GM18867 (cell line): ENCODE results near the gene TGFA.

ENCODE experiments used
- ATAC-seq: cut with Tn5 transposase; IDR thresholded peaks from one replicate; pipeline ENCODE4 v1.9.1; 2021; ENCODE audit warnings: mild to moderate bottlenecking, moderate library complexity; ENCODE audit not compliant: unreplicated experiment

TGFA gene

DNA sequence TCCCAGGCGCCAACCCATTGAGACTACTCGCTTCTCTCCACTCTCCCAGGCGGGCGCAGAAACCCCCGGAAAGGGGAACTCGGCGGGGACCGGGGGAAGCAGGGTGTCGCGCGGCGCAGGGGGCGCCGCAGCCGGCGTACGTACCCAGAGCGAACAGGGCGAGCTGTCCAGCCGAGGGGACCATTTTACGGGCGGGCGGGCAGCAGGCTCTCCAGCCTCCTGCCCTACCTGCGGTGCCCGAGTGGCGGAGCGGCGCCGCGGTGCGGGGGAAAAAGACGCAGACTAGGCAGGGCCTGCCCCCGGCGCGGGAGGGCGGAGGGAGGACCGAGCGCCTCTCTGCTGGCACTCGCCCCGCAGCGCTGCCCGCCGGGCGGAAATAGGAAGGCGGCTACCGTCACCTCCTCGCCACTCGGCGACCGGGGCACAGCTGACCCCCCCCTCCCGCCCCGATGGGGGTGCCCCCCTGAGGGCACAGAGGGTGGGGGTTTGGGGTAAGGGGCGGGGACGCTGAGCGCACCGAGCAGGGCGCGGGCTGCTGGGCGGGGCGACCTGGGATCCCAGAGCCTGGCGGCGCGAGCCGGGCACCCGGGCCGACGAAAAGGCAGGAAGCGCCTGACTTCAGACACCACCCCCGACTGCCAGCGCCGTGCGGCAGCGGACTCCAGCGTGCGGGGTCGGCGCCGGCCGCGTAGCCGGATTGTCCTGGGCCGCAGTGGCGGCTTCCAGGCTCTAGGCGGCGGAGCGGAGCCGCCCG is at the start of gene TGFA:
Gene TGFA (minus strand): TSS at position 243 of the 754 bp plus-strand sequence. CDS start 59 bp downstream, at position 184.
- peak; percentile 80 for ATAC-seq

DNA sequence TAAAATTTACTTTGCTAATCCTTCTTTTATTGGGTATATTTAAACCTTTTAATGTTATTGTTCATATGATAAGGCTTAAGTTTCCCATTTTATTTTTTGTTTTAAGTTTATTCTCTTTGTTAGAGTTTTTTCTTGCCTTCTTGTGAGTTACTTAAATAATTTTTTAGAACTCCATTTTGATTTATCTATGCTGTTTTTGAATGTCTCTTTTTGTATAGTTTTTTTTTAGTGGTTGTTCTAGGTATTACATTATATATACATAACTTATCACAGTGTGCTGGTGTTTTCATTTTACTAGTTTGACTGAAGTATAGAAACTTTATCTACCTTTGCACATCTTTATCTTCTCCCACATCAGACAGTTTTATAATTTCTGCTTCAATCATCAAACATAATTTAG is 49.4 kb upstream of the TGFA start:
- no peak for ATAC-seq

DNA sequence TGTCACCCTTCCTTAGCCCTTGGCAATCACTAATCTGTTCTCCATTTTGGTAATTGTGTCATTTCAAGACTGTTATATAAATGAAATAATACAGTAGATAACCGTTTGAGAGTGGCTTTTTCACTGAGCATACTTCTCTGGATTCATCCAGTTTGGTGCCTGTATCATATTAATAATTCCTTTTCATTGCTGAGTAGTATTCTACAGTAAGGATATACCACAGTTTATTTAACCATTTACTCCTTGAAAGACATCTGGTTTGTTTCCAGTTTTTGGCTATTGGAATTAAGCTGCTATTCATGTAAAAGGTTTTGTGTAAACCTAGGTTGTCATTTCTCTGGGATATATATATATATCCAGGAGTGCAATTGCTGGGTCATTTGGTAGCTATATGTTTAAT is 44.6 kb upstream of the TGFA start:
- ATAC-seq = no peak

DNA sequence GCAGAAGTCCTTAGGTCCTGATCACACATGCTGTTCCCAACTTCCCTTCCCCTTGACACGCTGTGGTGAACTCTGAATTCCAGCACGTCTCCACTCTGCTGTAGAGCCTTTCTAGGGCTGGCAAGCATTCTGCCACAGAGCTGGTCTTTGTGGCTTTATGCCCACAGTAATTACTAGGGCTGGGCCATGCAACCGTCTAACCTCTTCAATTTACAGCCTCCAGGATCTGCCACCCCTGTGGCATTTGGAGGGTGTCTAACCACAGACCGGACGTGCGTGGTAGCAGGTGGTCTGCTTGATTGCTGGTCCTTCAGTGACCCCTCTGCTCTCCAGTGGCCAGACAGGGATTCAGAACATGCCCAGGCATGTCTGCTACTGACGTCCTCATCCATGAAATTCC is 43.1 kb upstream of the TGFA start:
- ATAC-seq = no peak

DNA sequence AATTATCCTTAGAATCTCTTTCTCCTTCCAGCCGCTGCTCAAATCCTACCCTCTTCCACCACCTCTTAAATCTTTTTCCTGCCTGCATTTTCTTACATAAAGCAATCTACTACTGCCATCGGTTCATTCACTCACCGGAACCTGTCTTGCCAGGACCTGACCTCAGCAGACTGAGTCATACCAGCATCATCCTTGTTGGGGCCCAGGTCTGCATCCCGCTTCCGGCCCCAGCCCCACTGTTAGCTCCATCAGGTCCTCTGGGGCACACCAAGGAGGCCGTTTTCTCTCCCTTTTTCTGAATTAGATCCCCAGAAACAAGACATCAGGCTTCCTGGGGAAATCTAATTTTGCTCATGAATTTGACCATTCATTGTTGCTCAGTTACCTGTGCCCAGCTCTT is 42.7 kb upstream of the TGFA start:
- ATAC-seq = no peak

DNA sequence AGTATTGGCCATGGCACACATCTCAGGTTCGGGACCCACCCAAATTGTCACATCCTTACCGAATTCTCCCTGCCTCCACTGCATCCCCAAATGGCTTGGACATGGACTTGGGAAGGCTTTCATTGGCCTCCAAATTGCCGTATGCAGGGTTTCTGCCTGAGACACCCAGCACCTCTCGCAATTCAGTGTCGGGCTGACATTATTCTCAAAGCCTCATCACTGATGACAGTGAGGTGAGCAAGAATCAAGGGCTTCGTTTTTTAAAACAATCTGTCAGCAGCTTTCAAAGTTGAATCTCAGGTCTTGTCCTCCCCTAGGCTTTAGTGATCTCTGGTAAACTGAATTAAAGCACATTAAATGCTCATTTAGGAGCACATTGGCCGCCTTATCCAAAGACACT is 29.5 kb upstream of the TGFA start:
- ATAC-seq = no peak

DNA sequence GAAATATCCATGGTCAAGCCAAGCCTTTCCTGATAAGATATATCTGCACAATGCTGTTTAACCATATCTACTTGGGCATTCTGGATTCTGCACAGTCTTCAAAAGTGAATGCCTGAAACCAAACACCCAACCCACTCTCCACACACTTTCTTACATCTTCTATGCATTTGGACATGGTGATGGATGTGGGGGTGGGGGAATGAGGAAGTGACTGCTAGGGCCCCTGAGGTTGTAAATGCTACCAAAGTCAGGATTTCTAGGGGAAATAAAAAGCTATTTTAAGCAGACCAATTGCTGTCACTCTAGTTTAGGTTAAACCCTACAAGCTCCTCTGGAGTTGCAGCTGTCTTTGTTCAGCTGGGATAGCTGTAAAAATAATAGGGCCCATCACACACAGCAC is 26.7 kb upstream of the TGFA start:
- no peak for ATAC-seq

DNA sequence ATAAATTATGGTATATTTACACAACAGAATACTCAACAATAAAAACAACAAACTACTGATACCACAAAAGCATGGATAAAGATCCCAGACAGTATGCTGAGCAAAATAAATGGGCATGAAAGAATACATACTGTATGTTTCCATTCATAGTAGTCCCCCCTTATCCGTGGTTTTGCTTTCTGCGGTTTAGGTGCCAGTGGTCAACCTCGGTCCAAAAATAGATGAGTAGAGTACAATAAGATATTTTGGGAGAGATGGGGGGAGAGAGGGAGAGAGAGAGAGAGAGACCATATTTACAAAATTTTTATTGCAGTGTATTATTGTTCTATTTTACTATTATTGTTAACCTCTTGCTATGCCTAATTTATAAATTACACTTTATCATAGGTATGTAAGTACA is 21.0 kb upstream of the TGFA start:
- no peak for ATAC-seq

DNA sequence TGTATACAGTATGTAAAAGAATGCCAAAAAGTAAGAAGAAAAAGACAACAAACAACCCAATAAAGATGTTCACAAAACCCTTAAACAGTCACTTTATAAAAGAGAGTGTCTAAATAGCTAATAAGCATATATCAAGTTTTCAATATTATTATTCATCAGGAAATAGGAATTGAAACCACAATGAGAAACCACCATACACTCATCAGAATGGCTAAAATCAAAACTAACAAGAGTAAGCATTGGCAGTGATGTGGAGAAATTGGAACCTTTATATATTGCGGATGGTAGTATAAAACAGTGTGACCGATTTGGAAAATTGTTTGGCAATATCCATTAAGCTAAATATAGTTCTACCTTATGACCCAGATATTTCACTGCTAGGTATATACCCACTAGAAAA is 20.5 kb upstream of the TGFA start:
- no peak for ATAC-seq

DNA sequence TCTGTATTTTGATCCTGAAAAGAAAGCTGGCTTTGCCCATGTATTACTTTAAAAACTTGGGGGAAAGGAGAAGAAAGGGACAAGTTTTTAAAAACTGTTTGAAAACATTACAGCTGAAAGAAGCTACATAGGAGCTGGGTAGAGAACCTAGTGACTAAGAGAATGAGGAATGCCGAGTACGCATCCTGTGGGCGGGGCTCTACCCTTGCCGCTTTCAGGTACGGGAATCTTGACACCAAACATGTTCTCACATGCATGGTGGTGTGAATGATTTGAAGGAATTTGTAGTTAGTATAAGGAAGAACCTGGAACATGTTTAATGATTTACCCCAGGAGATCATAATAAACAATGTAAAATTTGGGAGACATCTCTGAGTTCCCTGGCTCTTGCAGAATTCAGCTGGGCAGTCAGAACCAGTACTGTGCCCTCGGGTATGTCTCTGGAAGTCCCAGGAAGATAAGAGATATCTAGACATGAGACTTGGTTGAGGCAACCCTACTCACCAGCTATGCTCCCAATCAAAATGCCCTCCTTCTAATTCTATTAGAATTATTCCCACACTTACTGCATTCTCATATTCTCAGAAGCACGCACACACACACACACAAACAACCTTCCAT is 16.5 kb upstream of the TGFA start:
- ATAC-seq = no peak

DNA sequence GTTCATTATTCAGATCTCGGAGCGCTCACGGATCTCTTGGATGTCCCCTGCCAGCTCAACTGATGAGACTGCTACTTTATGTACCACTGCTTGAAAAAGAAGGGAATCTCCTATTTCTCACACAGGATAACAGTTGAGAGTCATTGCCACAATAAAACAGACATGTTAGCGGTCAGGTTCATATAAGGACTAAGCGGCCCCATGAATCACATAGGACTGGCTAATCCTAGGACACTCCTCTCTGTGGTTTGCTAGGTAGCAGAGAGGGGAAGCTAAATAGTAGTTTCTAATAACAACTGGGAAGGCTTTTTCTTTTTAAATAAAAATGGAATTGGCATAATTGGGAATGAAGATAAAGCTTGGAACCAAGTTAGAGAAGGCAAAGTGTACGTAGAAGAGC is 15.9 kb upstream of the TGFA start:
- no peak for ATAC-seq

DNA sequence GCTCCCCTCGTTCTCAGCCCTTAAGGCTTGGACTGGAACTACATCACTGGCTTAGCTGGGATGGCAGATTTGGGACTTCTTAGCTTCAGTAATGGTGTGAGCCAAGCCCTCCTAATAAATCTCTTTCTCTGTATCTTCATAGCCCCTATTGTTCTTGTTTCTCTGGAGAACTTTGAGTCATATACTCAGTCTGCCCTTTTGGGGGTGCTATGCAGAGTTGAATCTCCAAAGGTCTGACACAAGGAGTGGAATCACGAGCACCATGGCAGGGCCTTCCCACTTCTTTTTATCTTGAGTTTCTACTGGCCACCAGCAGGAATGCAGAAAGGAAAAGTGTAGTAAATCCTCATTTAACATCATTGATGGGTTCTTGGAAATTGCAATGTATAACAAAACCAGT is 13.3 kb upstream of the TGFA start:
- ATAC-seq = no peak

DNA sequence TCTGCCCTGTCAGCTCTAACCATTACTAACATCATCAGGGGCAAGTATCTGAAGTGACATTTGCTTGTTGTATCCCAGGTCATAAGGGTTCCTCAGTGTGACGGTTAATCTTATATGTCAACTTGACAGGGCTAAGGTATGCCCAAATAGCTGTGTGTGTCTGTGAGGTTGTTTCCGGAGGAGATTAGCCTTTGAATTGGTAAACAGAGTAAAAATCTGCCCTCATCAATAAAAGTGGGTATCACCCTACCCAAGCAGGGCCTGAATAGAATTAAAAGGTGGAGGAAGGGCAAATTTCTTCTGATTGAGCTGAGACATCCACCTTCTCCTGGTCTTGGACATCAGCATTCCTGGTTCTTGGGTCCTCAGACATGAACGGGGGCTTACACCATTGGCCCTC is 12.8 kb upstream of the TGFA start:
- no peak for ATAC-seq

DNA sequence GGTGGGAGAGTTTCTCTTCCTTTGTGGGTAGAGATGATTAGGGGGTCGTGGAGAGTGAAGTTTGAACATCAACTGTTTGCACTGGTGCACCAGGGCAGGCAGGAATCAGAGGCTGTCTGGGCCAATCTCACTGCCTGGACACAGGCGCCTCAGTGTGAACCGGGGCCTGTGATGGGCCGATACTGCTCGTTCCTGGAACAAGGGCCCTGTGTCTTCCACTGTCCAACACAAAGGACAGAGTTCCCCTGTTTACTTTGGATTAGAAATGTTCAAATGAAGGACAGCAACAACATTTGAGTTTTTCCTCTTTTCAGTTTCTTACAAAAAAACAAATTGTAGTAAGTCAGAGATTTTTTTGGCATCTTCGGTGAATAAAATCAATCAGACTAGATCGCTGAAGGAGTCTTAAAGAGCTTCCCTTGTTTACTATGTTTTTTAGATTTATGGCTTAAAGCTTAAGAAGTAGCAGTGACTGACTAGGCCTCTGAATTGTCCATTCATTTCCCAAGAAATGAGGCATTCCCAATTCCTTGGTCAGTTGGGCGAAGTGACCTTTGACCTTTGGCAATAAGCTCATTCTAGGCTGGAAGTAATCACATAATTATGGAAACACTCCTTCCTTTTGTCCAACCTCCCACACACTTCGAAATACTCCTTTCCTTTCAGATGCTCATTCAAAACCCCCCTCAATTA is 11.6 kb upstream of the TGFA start:
- no peak for ATAC-seq

DNA sequence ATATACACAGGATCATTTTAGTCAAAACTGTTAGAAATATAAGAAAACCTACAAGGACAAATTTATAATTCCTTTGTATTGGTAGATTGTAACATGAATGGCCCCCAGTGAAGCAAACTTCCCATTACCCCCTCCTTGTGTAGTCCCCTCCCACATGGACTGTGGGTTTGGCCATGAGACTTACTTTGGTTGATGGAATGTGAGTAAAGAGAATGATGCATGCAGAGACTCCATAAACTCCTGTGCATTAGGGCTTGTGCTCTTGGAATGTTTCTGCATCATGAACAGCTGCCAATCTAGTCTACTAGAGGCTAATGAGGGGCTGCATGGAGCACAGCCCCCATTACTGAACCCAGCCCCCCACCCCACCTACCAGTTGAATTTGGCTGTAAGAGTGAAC is 8.3 kb upstream of the TGFA start:
- no peak for ATAC-seq

DNA sequence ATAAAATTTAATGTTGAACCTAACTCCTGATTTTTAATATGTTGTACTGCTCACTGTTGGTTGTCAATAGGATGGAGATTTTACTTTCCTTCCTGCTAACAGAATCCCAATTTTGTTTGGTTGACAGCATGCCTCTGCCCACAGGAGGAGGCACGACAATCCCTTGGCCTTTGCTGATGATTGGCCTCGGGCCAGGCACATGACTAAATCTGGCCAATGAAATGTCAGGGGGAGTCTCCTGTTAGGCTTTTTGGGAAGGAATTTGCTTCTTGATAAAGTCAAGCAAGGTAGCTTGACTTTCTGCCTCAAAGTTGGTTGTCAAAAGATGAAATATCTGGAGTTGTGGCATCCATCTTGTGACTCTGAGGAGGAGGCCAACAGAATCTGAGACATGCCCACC is 6.8 kb upstream of the TGFA start:
- no peak for ATAC-seq

DNA sequence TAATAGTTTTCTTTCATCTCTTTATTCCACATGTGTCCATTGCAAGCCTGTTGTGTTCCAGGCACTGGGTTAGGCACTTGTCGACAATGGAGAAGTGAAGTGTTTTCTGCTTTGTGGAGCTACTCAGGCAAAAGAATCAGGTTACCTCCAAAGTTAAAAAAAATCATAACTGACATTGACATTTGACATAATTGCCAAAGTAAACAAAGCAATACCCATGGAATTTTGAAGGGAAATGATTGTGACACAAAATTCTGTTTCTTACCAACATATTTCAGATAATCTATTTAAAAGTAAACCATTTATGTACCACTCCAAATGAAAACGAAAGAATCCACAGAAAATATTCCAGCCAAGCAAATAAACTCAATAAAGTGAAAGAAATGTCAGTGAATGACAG is 6.4 kb upstream of the TGFA start:
- ATAC-seq = no peak

DNA sequence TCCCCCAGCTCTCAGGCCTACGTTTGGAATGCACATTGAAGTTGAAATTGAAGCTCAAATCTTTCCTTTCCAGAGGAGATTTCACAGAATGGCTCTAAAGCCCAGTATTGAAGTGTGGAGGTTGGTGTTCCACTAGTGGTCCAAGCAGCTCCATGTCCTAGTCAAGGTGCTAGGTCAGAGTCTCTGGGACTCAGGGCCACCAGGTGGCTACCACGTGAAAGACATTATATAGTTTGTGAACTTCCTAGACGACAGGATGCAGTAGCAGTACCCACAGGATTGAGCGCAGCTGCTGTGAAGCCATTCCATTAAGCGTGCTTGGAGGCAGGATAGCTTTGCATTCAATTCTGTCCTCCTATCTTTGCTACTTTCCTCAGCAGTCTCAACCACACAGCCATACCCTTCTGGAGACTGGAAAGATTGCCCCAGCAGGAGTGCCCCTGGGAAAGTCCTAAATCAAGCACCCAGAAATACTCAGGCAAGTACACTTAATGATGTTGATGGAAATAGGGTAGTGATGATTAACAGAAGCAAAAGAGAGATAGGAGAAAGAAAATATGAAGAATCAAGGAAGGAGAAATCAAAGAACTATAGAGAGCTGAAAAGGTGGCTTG is 4.7 kb upstream of the TGFA start:
- ATAC-seq = no peak

DNA sequence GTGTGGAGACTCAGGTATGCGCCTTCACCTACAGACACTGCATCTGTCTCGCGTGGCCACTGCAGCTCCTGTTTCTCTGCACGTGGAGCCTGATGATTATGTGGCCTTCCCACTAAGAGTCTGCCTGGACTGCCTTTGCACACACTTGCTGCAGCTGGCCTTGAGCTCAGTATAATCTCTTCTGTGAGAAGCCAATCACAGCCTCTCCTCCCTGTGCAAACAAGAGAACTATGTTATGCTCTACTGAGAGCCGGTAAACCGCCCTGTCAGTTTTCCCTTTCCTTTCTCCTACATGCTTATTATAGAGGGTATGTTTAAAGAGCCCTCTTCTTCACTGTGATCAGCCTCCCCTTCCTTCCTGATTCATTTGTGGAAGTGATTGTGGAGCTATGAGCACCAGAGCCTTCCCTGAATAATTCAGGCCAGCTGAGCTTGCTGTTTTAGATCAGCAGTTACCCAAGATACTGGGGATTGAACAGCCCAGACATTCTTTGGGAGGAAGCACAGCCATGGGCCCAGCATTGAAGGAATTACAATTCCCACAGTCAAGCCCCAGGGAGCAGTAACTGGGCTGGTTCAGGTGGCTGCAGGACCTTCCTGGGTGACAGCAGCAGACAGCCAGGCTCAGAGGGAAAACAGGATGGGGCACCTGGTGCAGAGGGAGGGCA is 3.7 kb upstream of the TGFA start:
- ATAC-seq = no peak

DNA sequence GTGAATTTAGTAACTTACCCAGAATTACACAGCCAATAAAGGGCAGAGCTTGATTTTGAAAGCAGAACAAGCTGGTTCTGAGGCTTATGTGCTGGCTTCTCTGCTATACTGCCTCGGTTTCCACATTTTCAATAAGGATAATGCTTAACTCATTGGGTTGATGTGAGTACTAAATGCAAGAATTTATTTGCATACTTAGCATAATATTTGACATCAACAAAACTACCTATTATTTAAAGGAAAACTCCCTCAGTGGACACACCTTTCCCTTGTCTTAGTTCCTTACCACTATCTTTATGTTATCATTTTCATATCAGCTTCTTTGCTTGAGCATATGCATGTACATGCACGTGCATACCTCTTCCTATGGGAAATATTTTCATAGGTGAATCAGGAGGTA is 3.0 kb upstream of the TGFA start:
- ATAC-seq = no peak

DNA sequence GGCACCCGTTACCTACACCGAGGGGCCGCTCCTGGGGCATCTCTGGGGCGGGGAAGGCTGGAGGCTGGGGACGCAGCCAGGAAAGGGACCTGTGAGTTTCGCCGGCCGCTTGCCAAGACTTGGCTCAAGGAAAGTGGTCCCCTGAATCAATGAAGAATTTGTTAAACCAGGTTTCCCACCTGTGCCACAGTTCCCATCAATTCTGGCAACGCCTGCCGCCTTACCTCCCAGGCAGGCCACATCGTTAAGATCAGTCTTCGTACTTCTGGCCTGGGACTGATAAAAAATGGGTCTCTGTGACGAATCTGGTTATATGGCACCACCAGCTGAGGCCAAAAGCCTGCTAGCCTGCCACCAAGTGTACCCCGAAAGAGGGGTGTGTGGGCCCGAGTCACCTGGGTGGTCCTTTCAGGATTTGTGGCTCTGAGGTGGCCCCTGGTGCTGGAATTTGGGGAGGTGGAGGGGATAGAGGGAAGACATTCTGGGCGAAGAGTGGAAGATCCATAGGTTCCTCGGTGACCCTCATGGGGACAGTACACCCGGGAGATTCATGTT is 789 bp upstream of the TGFA start:
- no peak for ATAC-seq
